Mononuclear cell (primary cell): ENCODE data around the gene SPCS2. TPM values are rescaled to one million over a fixed set of nuclear protein-coding genes. Genes with fewer than 3 reads are reported as not detected.
A peak's percentile ranks its signal among the peaks of the same experiment; 100 is the strongest.

Source experiments
- H3K27me3 ChIP-seq: 2 replicates; pipeline ENCODE4 v1.6.0; 2011; ENCODE audit warnings: low read length, control low read depth; ENCODE audit not compliant: insufficient read depth
- H3K4me1 ChIP-seq: 2 replicates; pipeline ENCODE4 v1.5.1; 2011; ENCODE audit warnings: mild to moderate bottlenecking, low read length, control low read depth; ENCODE audit not compliant: insufficient read depth
- H3K4me3 ChIP-seq: 2 replicates; pipeline ENCODE4 v1.5.1; 2011; ENCODE audit warnings: mild to moderate bottlenecking, low read length, moderate library complexity
- H3K9me3 ChIP-seq: 2 replicates; pipeline ENCODE4 v1.5.1; 2011; ENCODE audit warnings: low read depth, mild to moderate bottlenecking, control low read depth, low read length
- total RNA-seq: library from RNA; depleted of rRNA; stranded (reverse); fragments of >200 nt; gene quantifications from one replicate; pipeline ENCODE4 v1.2.3, GENCODE V29; 2012

SPCS2 gene
- 33.9 TPM for total RNA-seq

GRCh38 chr11:74948898-74949752 lies at the start of gene SPCS2, which contains the start of gene XRRA1:
Gene SPCS2 (plus strand): TSS chr11:74949266. CDS start chr11:74949286, 20 bp downstream.
Gene XRRA1 (minus strand): TSS chr11:74949091. CDS start chr11:74940878, 8,213 bp downstream.
- Histone ChIP-seq H3K27me3 (no peaks in the 10 kb centered on the region), H3K4me1 (peaks cover 43% of the 10 kb centered on the region), H3K9me3 (no peaks in the 10 kb centered on the region), H3K4me3 (peak within 1 kb of the TSS; percentile 78)

DNA sequence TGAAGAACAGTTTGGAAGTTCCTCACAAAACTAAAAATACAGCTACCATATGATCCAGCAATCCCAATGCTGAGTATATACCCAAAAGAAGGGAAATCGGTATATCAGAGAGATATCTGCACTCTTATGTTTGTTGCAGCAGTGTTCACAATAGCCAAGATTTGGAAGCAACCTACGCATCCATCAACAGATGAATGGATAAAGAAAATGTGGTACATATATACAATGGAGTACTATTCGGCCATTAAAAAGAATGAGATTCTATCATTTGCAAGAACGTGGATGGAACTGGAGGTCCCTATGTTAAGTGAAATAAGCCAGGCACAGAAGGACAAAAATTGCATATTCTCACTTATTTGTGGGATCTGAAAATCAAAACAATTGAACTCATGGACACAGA lies 46.7 kb upstream of the SPCS2 start:
- H3K9me3 ChIP-seq: peaks cover 25% of the 10 kb centered on the region
- no peaks in the 10 kb centered on the region for H3K27me3 ChIP-seq
- no peak overlapping the region for H3K4me3 ChIP-seq
- no peaks in the 10 kb centered on the region for H3K4me1 ChIP-seq

DNA sequence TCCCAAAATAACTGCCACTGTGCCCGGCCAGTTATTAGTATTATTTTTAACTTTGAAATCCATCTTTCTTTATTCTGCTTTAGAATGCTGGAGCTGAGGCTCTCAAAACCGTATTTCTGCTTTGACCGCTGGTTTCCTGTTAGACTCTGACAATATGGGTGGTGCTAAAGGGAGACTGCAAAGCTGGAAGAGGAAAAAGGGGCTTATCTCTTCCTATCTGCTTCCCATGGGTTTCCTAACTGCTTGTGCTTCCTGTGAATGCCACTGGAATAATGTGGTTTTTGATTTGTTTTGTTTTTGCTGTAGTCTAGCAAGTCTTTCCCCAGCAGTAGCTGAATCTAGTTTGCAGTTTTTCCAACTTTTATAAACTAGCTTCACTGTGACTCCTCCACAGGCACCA lies 43.7 kb upstream of the SPCS2 start:
- Histone ChIP-seq H3K9me3 (peaks cover 12% of the 10 kb centered on the region), H3K4me3 (no peak overlapping the region), H3K4me1 (no peaks in the 10 kb centered on the region)

GRCh38 chr11:74909385-74909784 lies 39.7 kb upstream of the SPCS2 start:
- Histone ChIP-seq H3K27me3 (no peaks in the 10 kb centered on the region), H3K9me3 (no peaks in the 10 kb centered on the region), H3K4me1 (no peaks in the 10 kb centered on the region), H3K4me3 (no peak overlapping the region)

More for the DNA sequence above, 43.7 kb upstream of the SPCS2 start:
- H3K27me3 ChIP-seq: no peaks in the 10 kb centered on the region

DNA sequence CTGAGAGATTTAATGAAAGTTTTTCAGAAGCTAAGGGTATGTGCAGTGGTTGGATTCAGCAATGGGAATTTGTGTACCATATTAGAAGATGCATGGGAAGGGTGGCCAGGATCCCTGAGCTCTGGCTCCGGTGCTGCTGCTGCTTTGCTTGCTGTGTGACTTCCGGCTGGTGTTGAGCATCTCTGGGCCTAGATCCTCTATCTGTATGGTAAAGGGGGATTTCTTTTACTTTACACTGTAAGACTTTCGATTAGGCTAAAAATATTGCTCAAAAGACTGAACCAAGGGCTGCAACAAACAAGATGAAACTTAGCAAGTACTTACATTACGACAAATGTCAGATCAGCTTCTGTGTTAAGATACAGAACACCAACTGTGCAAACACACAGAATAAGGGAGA lies 39.3 kb upstream of the SPCS2 start:
- Histone ChIP-seq H3K27me3 (no peaks in the 10 kb centered on the region), H3K4me3 (no peak overlapping the region), H3K9me3 (no peaks in the 10 kb centered on the region), H3K4me1 (no peaks in the 10 kb centered on the region)

GRCh38 chr11:74923125-74923524 lies 25.9 kb upstream of the SPCS2 start:
- no peaks in the 10 kb centered on the region for H3K4me1 ChIP-seq
- no peaks in the 10 kb centered on the region for H3K9me3 ChIP-seq
- no peaks in the 10 kb centered on the region for H3K27me3 ChIP-seq
- H3K4me3 ChIP-seq: no peak overlapping the region

- Histone ChIP-seq H3K4me3 (no peak overlapping the region), H3K27me3 (no peaks in the 10 kb centered on the region), H3K9me3 (no peaks in the 10 kb centered on the region), H3K4me1 (no peaks in the 10 kb centered on the region)
These were observed 23.8 kb upstream of the SPCS2 start for GRCh38 chr11:74925281-74925680.

GRCh38 chr11:74926304-74927030 lies 22.6 kb upstream of the SPCS2 start:
- H3K4me1 ChIP-seq: no peaks in the 10 kb centered on the region
- H3K9me3 ChIP-seq: no peaks in the 10 kb centered on the region
- H3K27me3 ChIP-seq: no peaks in the 10 kb centered on the region
- no peak overlapping the region for H3K4me3 ChIP-seq

- Histone ChIP-seq H3K4me1 (no peaks in the 10 kb centered on the region), H3K9me3 (no peaks in the 10 kb centered on the region), H3K4me3 (no peak overlapping the region), H3K27me3 (no peaks in the 10 kb centered on the region)
These were observed 21.6 kb upstream of the SPCS2 start for GRCh38 chr11:74927496-74927895.

- no peaks in the 10 kb centered on the region for H3K27me3 ChIP-seq
- no peaks in the 10 kb centered on the region for H3K4me1 ChIP-seq
- no peaks in the 10 kb centered on the region for H3K9me3 ChIP-seq
- H3K4me3 ChIP-seq: no peak overlapping the region
These were observed 19.4 kb upstream of the SPCS2 start for GRCh38 chr11:74929431-74930363.

GRCh38 chr11:74932169-74932568 lies 16.9 kb upstream of the SPCS2 start:
- Histone ChIP-seq H3K4me1 (no peaks in the 10 kb centered on the region), H3K9me3 (no peaks in the 10 kb centered on the region), H3K27me3 (no peaks in the 10 kb centered on the region), H3K4me3 (no peak overlapping the region)

DNA sequence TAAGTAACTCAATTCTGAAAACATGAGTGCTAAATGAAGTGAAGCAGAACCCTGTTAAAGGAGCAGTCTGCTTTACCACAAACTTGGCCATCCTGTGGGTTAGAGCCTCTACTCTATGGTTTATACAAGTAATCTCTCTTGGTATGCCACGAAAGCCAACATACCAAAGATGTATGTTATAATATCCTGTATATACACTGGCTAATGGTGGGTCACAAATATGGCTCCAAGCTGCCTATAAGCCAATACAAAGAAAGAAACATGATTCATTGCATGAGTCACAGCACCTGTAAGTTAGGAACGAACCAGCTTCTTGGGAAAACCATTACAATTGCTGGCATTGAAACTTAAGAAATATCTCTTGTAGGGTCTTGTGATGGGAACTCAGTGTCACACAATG lies 16.3 kb upstream of the SPCS2 start:
- no peaks in the 10 kb centered on the region for H3K9me3 ChIP-seq
- H3K4me3 ChIP-seq: no peak overlapping the region
- no peaks in the 10 kb centered on the region for H3K4me1 ChIP-seq
- H3K27me3 ChIP-seq: no peaks in the 10 kb centered on the region

- H3K4me3 ChIP-seq: no peak overlapping the region
- no peaks in the 10 kb centered on the region for H3K4me1 ChIP-seq
- no peaks in the 10 kb centered on the region for H3K27me3 ChIP-seq
- H3K9me3 ChIP-seq: no peaks in the 10 kb centered on the region
These were observed 15.3 kb upstream of the SPCS2 start for GRCh38 chr11:74933765-74934164.

GRCh38 chr11:74935285-74935684 lies 13.8 kb upstream of the SPCS2 start:
- Histone ChIP-seq H3K27me3 (no peaks in the 10 kb centered on the region), H3K4me1 (no peaks in the 10 kb centered on the region), H3K9me3 (no peaks in the 10 kb centered on the region), H3K4me3 (no peak overlapping the region)

GRCh38 chr11:74936087-74936486 lies 13.0 kb upstream of the SPCS2 start:
- H3K4me3 ChIP-seq: no peak overlapping the region
- no peaks in the 10 kb centered on the region for H3K9me3 ChIP-seq
- H3K4me1 ChIP-seq: no peaks in the 10 kb centered on the region
- H3K27me3 ChIP-seq: no peaks in the 10 kb centered on the region
